NCI-H82 (cell line): Measurements from ENCODE around the gene POLR1A.

Source experiments
- DNase-seq: peaks from one replicate; lab custom pipeline; 2025; lab: John Stamatoyannopoulos, UW

POLR1A gene

GRCh38 chr2:86037795-86038192 is 67.9 kb downstream of the POLR1A start:
- DNase-seq: no peak

GRCh38 chr2:86037141-86037794 is 68.4 kb downstream of the POLR1A start:
- DNase-seq: no peak

- DNase-seq: no peak
Observed at GRCh38 chr2:86036669-86037138, 69.0 kb downstream of the POLR1A start.

- DNase-seq: no peak
Observed at GRCh38 chr2:86035883-86036668, 69.6 kb downstream of the POLR1A start.

- no peak for DNase-seq
Observed at GRCh38 chr2:86035376-86035882, 70.3 kb downstream of the POLR1A start.

- no peak for DNase-seq
Observed at GRCh38 chr2:86033751-86034692, 71.7 kb downstream of the POLR1A start.

- DNase-seq: no peak
Observed at GRCh38 chr2:86032861-86033595, 72.7 kb downstream of the POLR1A start.

GRCh38 chr2:86031606-86032005 is 74.1 kb downstream of the POLR1A start:
- no peak for DNase-seq

GRCh38 chr2:86031151-86031550 is 74.5 kb downstream of the POLR1A start:
- DNase-seq: no peak

GRCh38 chr2:86029873-86030272 is 75.8 kb downstream of the POLR1A start:
- no peak for DNase-seq

GRCh38 chr2:86028766-86029381 is 76.8 kb downstream of the POLR1A start:
- no peak for DNase-seq

- no peak for DNase-seq
Observed at GRCh38 chr2:86027922-86028765, 77.5 kb downstream of the POLR1A start.

- DNase-seq: no peak
Observed at GRCh38 chr2:86027196-86027921, 78.3 kb downstream of the POLR1A start.

- no peak for DNase-seq
Observed at GRCh38 chr2:86026744-86027065, 79.0 kb downstream of the POLR1A start.

GRCh38 chr2:86025976-86026743 is 79.5 kb downstream of the POLR1A start:
- DNase-seq: no peak

- DNase-seq: peak; percentile 27
Observed at GRCh38 chr2:86025229-86025820, 80.4 kb downstream of the POLR1A start.

GRCh38 chr2:86023366-86023712 is 82.3 kb downstream of the POLR1A start:
- DNase-seq: no peak

GRCh38 chr2:86022661-86023365 is 82.9 kb downstream of the POLR1A start:
- DNase-seq: no peak
